ENCODE measurements around the gene DDO.

The DDO gene

DNA sequence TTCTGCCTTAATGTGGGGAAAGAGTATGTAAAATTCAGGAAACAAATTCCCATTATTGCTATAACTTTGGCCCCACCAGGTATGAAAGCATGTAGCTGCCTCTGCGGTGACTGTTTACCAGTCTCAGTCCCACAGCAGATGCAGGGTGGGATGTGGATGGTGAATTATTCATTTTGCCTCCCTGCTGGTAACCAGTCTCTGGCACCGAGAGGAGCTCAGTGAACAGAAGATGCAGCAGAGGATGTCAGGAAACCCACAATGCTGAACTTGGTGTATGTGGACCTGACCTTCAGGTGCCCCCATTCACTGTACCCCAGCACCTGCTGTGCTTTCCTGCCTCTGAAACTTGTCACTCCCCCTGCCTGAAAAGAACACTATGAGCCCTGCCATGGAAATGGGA is 48.4 kb downstream of the DDO start:
- DNase-seq (ENCODE audit: extremely low read depth, low read depth), result no peak
- no peak for TF ChIP-seq CTCF (IDR thresholded peaks at IDR 0.05; ENCODE audit: low read depth, low read length, missing control alignments)

GRCh38 chr6:110366256-110366655 is 49.1 kb downstream of the DDO start:
- no peak overlapping the region for H3K4me3 ChIP-seq (replicated peaks; ENCODE audit: low read depth, low read length)
- TF ChIP-seq CTCF (IDR thresholded peaks at IDR 0.05; ENCODE audit: low read depth, low read length, missing control alignments), result no peak
- no peak for DNase-seq (ENCODE audit: extremely low read depth, low read depth)

More for the DNA sequence above, 48.4 kb downstream of the DDO start:
- H3K4me3 ChIP-seq (replicated peaks; ENCODE audit: low read depth, low read length), result no peak overlapping the region

DNA sequence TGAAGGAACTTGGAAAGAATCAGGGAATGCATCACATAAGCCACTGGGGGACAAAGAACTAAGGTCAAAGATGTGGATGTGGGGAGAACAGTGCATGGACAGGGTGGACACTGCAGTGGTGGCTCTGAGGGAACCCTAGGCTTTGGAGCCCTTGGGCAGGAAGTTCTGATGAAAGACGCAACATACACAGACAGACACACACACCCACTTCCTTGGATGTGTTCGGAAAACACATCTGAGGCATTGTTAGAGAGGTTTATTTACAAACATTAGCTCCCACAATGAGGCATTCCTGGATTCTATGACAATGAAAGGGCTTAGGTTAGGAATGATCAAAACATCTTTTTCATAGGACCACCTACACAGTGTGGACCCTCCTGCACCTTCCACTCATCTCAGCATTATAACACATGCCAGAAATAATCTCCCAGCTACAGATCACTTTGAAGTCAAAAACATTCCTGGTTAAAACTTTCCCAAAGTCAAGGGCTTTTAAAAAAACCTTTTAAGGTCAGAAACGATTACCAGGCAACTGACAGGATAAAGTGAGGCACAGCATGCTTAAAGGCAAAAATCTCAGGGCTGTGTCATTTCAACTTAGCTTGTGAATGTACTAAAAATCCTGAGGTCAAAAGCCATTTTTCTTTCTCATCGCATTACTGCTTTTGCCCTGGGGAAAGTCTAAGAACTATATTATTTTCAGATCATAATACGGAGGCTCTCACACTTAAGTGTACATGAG is 50.8 kb downstream of the DDO start:
- no peak for DNase-seq (ENCODE audit: extremely low read depth, low read depth)
- TF ChIP-seq CTCF (IDR thresholded peaks at IDR 0.05; ENCODE audit: low read depth, low read length, missing control alignments), result no peak
- no peak overlapping the region for H3K4me3 ChIP-seq (replicated peaks; ENCODE audit: low read depth, low read length)

DNA sequence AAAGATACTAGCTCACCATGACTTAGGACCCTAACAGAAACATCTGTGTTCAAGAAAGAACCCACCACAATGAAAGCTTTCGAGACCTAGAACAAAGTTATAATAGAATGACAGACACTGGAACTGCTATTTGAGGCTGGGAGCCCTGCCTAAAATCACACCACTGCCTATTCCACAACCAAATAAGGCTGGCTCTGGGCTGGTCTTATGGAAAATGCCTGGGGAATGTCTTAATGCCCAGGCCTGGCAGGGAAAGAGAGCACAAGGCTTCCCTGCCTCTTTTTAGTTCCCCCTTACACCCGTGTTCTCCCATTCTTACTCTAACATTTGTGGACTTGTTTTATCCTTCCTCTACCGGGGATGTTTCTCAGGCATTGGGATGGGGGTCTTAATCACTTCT is 51.6 kb downstream of the DDO start:
- TF ChIP-seq CTCF (IDR thresholded peaks at IDR 0.05; ENCODE audit: low read depth, low read length, missing control alignments), result no peak
- H3K4me3 ChIP-seq (replicated peaks; ENCODE audit: low read depth, low read length), result no peak overlapping the region
- no peak for DNase-seq (ENCODE audit: extremely low read depth, low read depth)

GRCh38 chr6:110360676-110361075 is 54.7 kb downstream of the DDO start:
- no peak for DNase-seq (ENCODE audit: extremely low read depth, low read depth)
- TF ChIP-seq CTCF (IDR thresholded peaks at IDR 0.05; ENCODE audit: low read depth, low read length, missing control alignments), result no peak
- no peak overlapping the region for H3K4me3 ChIP-seq (replicated peaks; ENCODE audit: low read depth, low read length)

- no peak for TF ChIP-seq CTCF (IDR thresholded peaks at IDR 0.05; ENCODE audit: low read depth, low read length, missing control alignments)
- DNase-seq (ENCODE audit: extremely low read depth, low read depth), result no peak
Observed at GRCh38 chr6:110359556-110359955, 55.8 kb downstream of the DDO start.

More at GRCh38 chr6:110359556-110359955, 55.8 kb downstream of the DDO start:
- no peak overlapping the region for H3K4me3 ChIP-seq (replicated peaks; ENCODE audit: low read depth, low read length)
